ENCODE results near the gene QKI.

- no peak for TF ChIP-seq CREM (IDR thresholded peaks at IDR 0.05; ENCODE audit: low read depth)
- TF ChIP-seq MLLT1 (IDR thresholded peaks at IDR 0.05): no peak
- TF ChIP-seq YBX1 (IDR thresholded peaks at IDR 0.05): no peak
- no peak for TF ChIP-seq CTCF (IDR thresholded peaks at IDR 0.05 in 2 of 3, conservative IDR thresholded peaks at IDR 0.05 in 1 of 3; ENCODE audit: control insufficient read depth in 2 of 3, extremely low read depth in 1 of 3, insufficient read depth in 1 of 3, low read depth in 3 of 3, low read length in 3 of 3)
- TF ChIP-seq MEF2A (IDR thresholded peaks at IDR 0.05; ENCODE audit: insufficient read depth, low read depth, low read length): no peak
- TF ChIP-seq ZNF592 (IDR thresholded peaks at IDR 0.05): no peak
- TF ChIP-seq BCLAF1 (IDR thresholded peaks at IDR 0.05): no peak
- TF ChIP-seq SRF (IDR thresholded peaks at IDR 0.05; ENCODE audit: low read depth in 2 of 2, low read length in 2 of 2): no peak
Measured at GRCh38 chr6:163409712-163410111, 4.8 kb upstream of the QKI start.
